ENCODE measurements around the gene HUNK.

- no peak for TF ChIP-seq CTCF (IDR thresholded peaks at IDR 0.05)
- TF ChIP-seq PREB (CRISPR knock-in tag; IDR thresholded peaks at IDR 0.05; ENCODE audit: borderline replicate concordance): no peak
- no peak for TF ChIP-seq MLX (CRISPR knock-in tag; IDR thresholded peaks at IDR 0.05)
- no peak for TF ChIP-seq ESRRA (CRISPR knock-in tag; IDR thresholded peaks at IDR 0.05; ENCODE audit: borderline replicate concordance)
- no peak for TF ChIP-seq ZNF121 (CRISPR knock-in tag; IDR thresholded peaks at IDR 0.05)
Measured at GRCh38 chr21:31837041-31837440, 35.8 kb upstream of the HUNK start.
